OCI-LY3 (cell line): ENCODE measurements around the gene NT5M.

Experiments used
- H2AFZ ChIP-seq: fragments of 200-600, 300-600 bp; shearing (Covaris generic); 2 replicates; pipeline ENCODE4 v1.6.0; 2014; ENCODE audit warnings: antibody characterized with exemption, low read depth, low read length
- H3K27ac ChIP-seq: fragments of 200-600, 300-600 bp; sonication (generic); 2 replicates; pipeline ENCODE4 v1.5.1; 2014; ENCODE audit warnings: mild to moderate bottlenecking, low read length, moderate library complexity, mixed read lengths
- H3K27me3 ChIP-seq: fragments of 200-600, 300-600 bp; sonication (generic); 2 replicates; pipeline ENCODE4 v1.6.1; 2014; ENCODE audit warnings: low read depth, low read length, mixed read lengths
- H3K36me3 ChIP-seq: fragments of 200-600, 300-600 bp; sonication (generic); replicated peaks from 2 replicates; pipeline ENCODE3; 2014; ENCODE audit warnings: low read depth, low read length, mixed read lengths
- H3K4me1 ChIP-seq: fragments of 300-600, 200-600 bp; sonication (generic); 2 replicates; pipeline ENCODE4 v1.6.1; 2014; ENCODE audit warnings: low read length, mixed read lengths
- H3K4me2 ChIP-seq: fragments of 200-600, 300-600 bp; sonication (generic); 2 replicates; pipeline ENCODE4 v1.6.1; 2014; ENCODE audit warnings: low read length, mixed read lengths
- H3K4me3 ChIP-seq: fragments of 300-600, 200-600 bp; sonication (generic); 2 replicates; pipeline ENCODE4 v1.5.1; 2014; ENCODE audit warnings: antibody characterized with exemption, mild to moderate bottlenecking, low read length, moderate library complexity
- H3K79me2 ChIP-seq: fragments of 300-600, 200-600 bp; shearing (Covaris generic); 2 replicates; pipeline ENCODE4 v1.6.1; 2014; ENCODE audit warnings: mild to moderate bottlenecking, low read length, mixed read lengths
- H3K9ac ChIP-seq: fragments of 300-600, 200-600 bp; shearing (Covaris generic); 2 replicates; pipeline ENCODE4 v1.6.0; 2014; ENCODE audit warnings: mild to moderate bottlenecking, low read length, moderate library complexity
- H3K9me3 ChIP-seq: fragments of 200-600, 300-600 bp; shearing (Covaris generic); 2 replicates; pipeline ENCODE4 v1.6.1; 2014; ENCODE audit warnings: low read length, mixed read lengths; ENCODE audit not compliant: insufficient read depth
- H4K20me1 ChIP-seq: fragments of 200-600, 300-600 bp; sonication (generic); 2 replicates; pipeline ENCODE4 v1.6.1; 2016; ENCODE audit warnings: low read length, mixed read lengths; ENCODE audit not compliant: insufficient read depth
- EZH2phosphoT487 ChIP-seq: fragments of 200-600 bp; shearing (Covaris generic); IDR thresholded peaks from 2 replicates; pipeline ENCODE4 v1.6.1; 2018; ENCODE audit warnings: antibody characterized with exemption, mixed run types, low read depth
- TF ChIP-seq, protein P1 (sequence below): fragments of 200-600, 300-600 bp; sonication (generic); IDR thresholded peaks from 2 replicates; pipeline ENCODE4 v1.5.1; 2014; ENCODE audit warnings: antibody characterized with exemption, low read length, low read depth

The NT5M gene

DNA sequence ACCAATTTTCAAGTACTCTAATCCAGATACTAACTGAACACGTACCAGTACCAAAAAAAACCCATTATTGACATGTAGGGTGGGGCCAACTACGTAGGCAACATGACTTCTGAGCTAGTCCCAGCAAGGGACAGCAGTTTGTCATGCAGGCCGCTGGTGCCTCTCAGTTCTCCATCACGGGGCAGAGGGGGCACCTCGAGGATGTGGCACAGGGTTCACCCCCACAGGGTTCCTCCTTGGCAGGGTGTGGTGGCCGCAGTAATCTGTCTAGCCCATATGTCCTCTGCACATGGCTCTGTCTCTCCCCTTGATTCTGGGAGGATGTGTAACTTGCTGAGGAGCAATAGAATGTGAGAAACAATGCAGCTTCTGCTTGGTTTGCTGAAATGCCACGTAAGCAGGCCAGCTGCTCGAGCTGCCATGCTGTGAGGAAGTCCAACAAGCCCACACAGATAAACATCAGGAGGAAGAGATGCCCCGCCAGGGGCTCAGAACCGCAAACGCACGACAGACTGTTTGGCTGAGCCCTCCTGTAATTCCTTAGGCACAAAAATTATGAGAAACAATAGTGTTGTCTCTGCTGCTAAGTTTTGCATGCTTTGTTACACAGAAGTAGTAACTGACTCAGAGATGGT lies 62.4 kb downstream of the NT5M start:
- Histone ChIP-seq H3K27ac (no peak overlapping the region), H3K27me3 (no peaks in the 10 kb centered on the region), H3K9ac (no peak overlapping the region), H3K9me3 (no peaks in the 10 kb centered on the region), H2AFZ (no peak overlapping the region), H3K4me2 (no peak overlapping the region), H3K4me3 (no peak overlapping the region), H4K20me1 (no peaks in the 10 kb centered on the region), H3K36me3 (no peaks in the 10 kb centered on the region), H3K4me1 (peaks cover 36% of the 10 kb centered on the region), H3K79me2 (no peaks in the 10 kb centered on the region)
- TF ChIP-seq EZH2phosphoT487, result no peak
- TF ChIP-seq, protein P1, sequence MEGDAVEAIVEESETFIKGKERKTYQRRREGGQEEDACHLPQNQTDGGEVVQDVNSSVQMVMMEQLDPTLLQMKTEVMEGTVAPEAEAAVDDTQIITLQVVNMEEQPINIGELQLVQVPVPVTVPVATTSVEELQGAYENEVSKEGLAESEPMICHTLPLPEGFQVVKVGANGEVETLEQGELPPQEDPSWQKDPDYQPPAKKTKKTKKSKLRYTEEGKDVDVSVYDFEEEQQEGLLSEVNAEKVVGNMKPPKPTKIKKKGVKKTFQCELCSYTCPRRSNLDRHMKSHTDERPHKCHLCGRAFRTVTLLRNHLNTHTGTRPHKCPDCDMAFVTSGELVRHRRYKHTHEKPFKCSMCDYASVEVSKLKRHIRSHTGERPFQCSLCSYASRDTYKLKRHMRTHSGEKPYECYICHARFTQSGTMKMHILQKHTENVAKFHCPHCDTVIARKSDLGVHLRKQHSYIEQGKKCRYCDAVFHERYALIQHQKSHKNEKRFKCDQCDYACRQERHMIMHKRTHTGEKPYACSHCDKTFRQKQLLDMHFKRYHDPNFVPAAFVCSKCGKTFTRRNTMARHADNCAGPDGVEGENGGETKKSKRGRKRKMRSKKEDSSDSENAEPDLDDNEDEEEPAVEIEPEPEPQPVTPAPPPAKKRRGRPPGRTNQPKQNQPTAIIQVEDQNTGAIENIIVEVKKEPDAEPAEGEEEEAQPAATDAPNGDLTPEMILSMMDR, result no peak

DNA sequence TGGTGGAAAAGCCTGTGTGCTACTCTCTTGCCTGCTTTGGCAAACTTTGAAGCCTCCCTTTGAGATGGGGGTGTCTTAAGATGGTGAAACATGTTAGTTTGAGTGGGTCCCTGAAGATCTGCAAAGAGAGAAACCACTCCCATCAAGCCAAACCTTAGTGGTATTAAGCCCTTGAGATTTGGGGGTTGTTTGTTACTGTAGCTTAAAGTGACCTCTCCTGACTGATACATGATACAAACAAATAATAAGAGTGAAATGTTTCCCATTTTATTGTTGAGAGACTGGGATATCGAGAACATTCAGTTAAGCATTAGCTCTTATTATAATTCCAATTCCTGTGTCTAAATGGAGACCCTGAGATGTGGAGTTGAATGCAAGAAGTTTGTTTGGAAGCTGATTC lies 63.1 kb downstream of the NT5M start:
- no peaks in the 10 kb centered on the region for H4K20me1 ChIP-seq
- no peak for TF ChIP-seq EZH2phosphoT487
- TF ChIP-seq, protein P1, result no peak
- no peaks in the 10 kb centered on the region for H3K9me3 ChIP-seq
- H3K4me3 ChIP-seq, result no peak overlapping the region
- H3K4me1 ChIP-seq, result peaks cover 39% of the 10 kb centered on the region
- H3K9ac ChIP-seq, result no peak overlapping the region
- H3K36me3 ChIP-seq, result no peaks in the 10 kb centered on the region
- no peak overlapping the region for H3K27ac ChIP-seq
- no peak overlapping the region for H3K4me2 ChIP-seq
- H3K79me2 ChIP-seq, result no peaks in the 10 kb centered on the region
- no peaks in the 10 kb centered on the region for H3K27me3 ChIP-seq
- H2AFZ ChIP-seq, result no peak overlapping the region

DNA sequence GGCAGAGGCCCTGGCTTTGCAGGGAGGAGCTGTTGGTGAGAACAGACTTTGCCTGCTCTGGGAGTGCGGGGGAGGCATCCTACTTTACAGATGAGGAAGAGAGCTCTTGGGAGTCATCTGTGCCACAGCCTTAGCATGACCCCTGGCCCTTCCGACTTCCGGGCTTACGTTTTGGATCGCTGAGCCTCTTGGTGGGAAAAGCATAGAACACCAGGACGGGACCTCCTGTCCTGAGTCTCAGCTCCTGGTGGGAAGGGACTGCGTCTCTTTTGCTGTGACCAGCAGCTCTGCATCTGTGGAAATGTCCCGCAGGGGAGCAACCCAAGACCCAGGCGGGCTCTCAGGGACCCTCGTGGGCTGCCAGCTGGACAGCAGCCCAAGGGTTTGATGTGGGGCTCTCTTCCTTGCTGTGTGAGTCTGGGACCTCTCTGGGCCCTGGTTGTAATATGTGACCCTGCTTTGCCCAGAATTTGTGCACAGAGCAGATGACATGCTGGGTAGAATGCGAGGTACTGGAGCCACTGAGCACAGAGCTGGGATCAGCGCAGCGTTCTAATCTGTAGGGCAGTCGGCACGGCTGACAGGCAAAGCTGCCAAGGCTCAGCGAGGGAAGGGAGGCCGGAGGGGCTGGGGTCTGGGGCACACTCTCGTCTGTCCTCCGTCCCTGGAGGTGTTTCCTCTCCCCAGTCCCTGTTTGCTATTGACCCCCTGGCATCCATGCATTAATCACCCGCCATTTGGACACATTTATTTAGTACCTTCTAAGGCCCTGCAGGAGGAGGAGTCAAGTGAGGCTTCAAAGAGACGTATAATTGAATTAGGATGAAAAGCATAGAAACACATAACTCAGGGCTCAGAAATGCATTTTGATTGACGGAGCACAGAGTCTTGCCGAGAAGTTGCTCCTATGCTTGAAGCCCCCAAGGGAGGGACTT lies 64.0 kb downstream of the NT5M start:
- Histone ChIP-seq H3K4me3 (no peak overlapping the region), H3K9me3 (no peaks in the 10 kb centered on the region), H4K20me1 (no peaks in the 10 kb centered on the region), H3K9ac (no peak overlapping the region), H3K36me3 (no peaks in the 10 kb centered on the region), H3K27ac (no peak overlapping the region), H3K79me2 (no peaks in the 10 kb centered on the region), H2AFZ (no peak overlapping the region), H3K4me1 (peaks cover 38% of the 10 kb centered on the region), H3K27me3 (no peaks in the 10 kb centered on the region), H3K4me2 (no peak overlapping the region)
- no peak for TF ChIP-seq EZH2phosphoT487
- TF ChIP-seq, protein P1, result no peak

DNA sequence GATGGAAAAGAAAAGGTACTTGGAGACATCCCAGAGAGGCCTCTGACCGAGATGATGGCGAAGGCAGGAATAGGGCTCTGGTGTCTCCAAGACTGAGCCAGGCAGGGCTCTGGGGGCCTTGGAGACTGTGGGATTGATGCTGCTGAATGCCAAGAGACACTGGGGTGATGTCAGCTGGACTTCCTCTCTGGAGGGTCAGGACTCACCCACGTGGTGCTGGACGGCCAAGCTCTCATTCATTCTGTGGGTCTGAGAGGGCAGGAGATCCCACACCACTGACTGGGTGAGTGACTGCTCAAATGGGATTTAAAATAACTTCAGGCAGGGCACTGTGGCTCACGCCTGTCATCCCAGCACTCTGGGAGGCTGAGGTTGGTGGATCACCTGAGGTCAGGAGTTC lies 64.8 kb downstream of the NT5M start:
- no peak overlapping the region for H2AFZ ChIP-seq
- H3K4me2 ChIP-seq, result no peak overlapping the region
- H3K9ac ChIP-seq, result no peak overlapping the region
- H3K79me2 ChIP-seq, result no peaks in the 10 kb centered on the region
- H3K4me1 ChIP-seq, result peaks cover 35% of the 10 kb centered on the region
- H3K27me3 ChIP-seq, result no peaks in the 10 kb centered on the region
- no peaks in the 10 kb centered on the region for H3K36me3 ChIP-seq
- H4K20me1 ChIP-seq, result no peaks in the 10 kb centered on the region
- H3K4me3 ChIP-seq, result no peak overlapping the region
- TF ChIP-seq, protein P1, result no peak
- TF ChIP-seq EZH2phosphoT487, result no peak
- H3K9me3 ChIP-seq, result no peaks in the 10 kb centered on the region
- H3K27ac ChIP-seq, result no peak overlapping the region
